MCF 10A (cell line): Measurements from ENCODE around the gene NIM1K. TPM values are rescaled to one million over a fixed set of nuclear protein-coding genes. Genes with fewer than 3 reads are reported as not detected.

ENCODE experiments used
- BruUV-seq: library from RNA; stranded (reverse); fragments of 400-500 nt; replicated peaks from 2 replicates; lab custom pipeline; 2021; lab: Mats Ljungman, UMichigan
- CTCF ChIA-PET: fragments of 300-600 bp; sonication (Branson Sonifier 250); formaldehyde crosslinking; extraction: SDS; loops from one replicate; lab custom pipeline; 2021; ENCODE audit warnings: antibody characterized with exemption, inconsistent platforms; lab: Yijun Ruan, JAX
- POLR2A ChIA-PET: fragments of 300-600, 350-650 bp; sonication (Branson Sonifier 250); formaldehyde crosslinking; extraction: SDS; loops from one replicate; lab custom pipeline; 2020; ENCODE audit warnings: antibody characterized with exemption, inconsistent platforms; lab: Yijun Ruan, JAX
- DNase-seq: peaks from one replicate; pipeline ENCODE4 v3.0.0-alpha.2; 2018; ENCODE audit not compliant: unreplicated experiment
- H3K27ac Mint-ChIP-seq: one replicate; pipeline ENCODE4 v1.8.0; 2022; ENCODE audit warnings: mild to moderate bottlenecking, low read depth, mixed read lengths; ENCODE audit not compliant: unreplicated experiment
- H3K27me3 Mint-ChIP-seq: one replicate; pipeline ENCODE4 v1.8.0; 2022; ENCODE audit warnings: mixed read lengths; ENCODE audit not compliant: insufficient read depth, unreplicated experiment
- H3K36me3 Mint-ChIP-seq: one replicate; pipeline ENCODE4 v1.8.0; 2022; ENCODE audit warnings: mild to moderate bottlenecking, moderate library complexity, mixed read lengths; ENCODE audit not compliant: insufficient read depth, unreplicated experiment
- H3K4me1 Mint-ChIP-seq: one replicate; pipeline ENCODE4 v1.8.0; 2022; ENCODE audit warnings: mixed read lengths; ENCODE audit not compliant: insufficient read depth, unreplicated experiment
- H3K4me3 Mint-ChIP-seq: one replicate; pipeline ENCODE4 v1.8.0; 2022; ENCODE audit warnings: mild to moderate bottlenecking, moderate library complexity, mixed read lengths; ENCODE audit not compliant: unreplicated experiment
- H3K9me3 Mint-ChIP-seq: one replicate; pipeline ENCODE4 v1.8.0; 2022; ENCODE audit warnings: mixed read lengths; ENCODE audit not compliant: unreplicated experiment
- CTCF ChIP-seq: fragments of 200-600 bp; IDR thresholded peaks from one replicate; pipeline ENCODE4 v1.8.0; 2022; ENCODE audit warnings: antibody characterized with exemption, mild to moderate bottlenecking; ENCODE audit not compliant: unreplicated experiment
- intact Hi-C: fragments of 100-400 bp; cut with micrococcal nuclease; formaldehyde crosslinking; loops from 2 replicates; pipeline ENCODE4 v1.14.1; 2022
- total RNA-seq: library from RNA; stranded (reverse); gene quantifications from 2 replicates; pipeline ENCODE4 v1.2.3, GENCODE V29; 2022

Gene NIM1K
- total RNA-seq, 1 experiment from 2014 or later: not detected

GRCh38 chr5:43171926-43172325, 20.1 kb upstream of the NIM1K start:
- intact Hi-C loops: no loop called here
- Mint-ChIP-seq H3K27ac (no peak overlapping the region), H3K27me3 (no peaks in the 10 kb centered on the region), H3K4me1 (no peaks in the 10 kb centered on the region), H3K36me3 (peaks cover 70% of the 10 kb centered on the region), H3K4me3 (no peak overlapping the region), H3K9me3 (no peaks in the 10 kb centered on the region)
- TF ChIP-seq CTCF: no peak
- no TSS peak for BruUV-seq
- no peak for DNase-seq
- ChIA-PET CTCF (no interaction called here), POLR2A (no interaction called here)

GRCh38 chr5:43172779-43173178, 19.2 kb upstream of the NIM1K start:
- intact Hi-C loops: no loop called here
- Mint-ChIP-seq H3K27me3 (no peaks in the 10 kb centered on the region), H3K9me3 (no peaks in the 10 kb centered on the region), H3K4me3 (no peak overlapping the region), H3K27ac (no peak overlapping the region), H3K4me1 (no peaks in the 10 kb centered on the region), H3K36me3 (peaks cover 71% of the 10 kb centered on the region)
- CTCF ChIA-PET: interaction anchor here (0.7 kb wide), 1 partner anchor 66 kb away, joined by 7 read pairs; no protein-coding TSS in a partner anchor
- no TSS peak for BruUV-seq
- TF ChIP-seq CTCF: no peak
- DNase-seq: no peak
- POLR2A ChIA-PET: no interaction called here

- no peak for DNase-seq
- BruUV-seq: no TSS peak
- intact Hi-C loops: no loop called here
- H3K27me3 Mint-ChIP-seq: no peaks in the 10 kb centered on the region
- POLR2A ChIA-PET: no interaction called here
- CTCF ChIA-PET: interaction anchor here (0.5 to 0.6 kb wide), 2 partner anchors 193 to 518 kb away, joined by 3 to 4 read pairs; no protein-coding TSS in a partner anchor
- no peak overlapping the region for H3K27ac Mint-ChIP-seq
- H3K4me3 Mint-ChIP-seq: no peak overlapping the region
- H3K4me1 Mint-ChIP-seq: no peaks in the 10 kb centered on the region
- TF ChIP-seq CTCF: no peak
- H3K36me3 Mint-ChIP-seq: peaks cover 70% of the 10 kb centered on the region
- no peaks in the 10 kb centered on the region for H3K9me3 Mint-ChIP-seq
These were observed 17.4 kb upstream of the NIM1K start for GRCh38 chr5:43174586-43174985.

GRCh38 chr5:43179836-43180235, 12.2 kb upstream of the NIM1K start:
- TF ChIP-seq CTCF: no peak
- Mint-ChIP-seq H3K4me3 (no peak overlapping the region), H3K36me3 (peaks cover 30% of the 10 kb centered on the region), H3K4me1 (no peaks in the 10 kb centered on the region), H3K27ac (no peak overlapping the region), H3K9me3 (no peaks in the 10 kb centered on the region), H3K27me3 (no peaks in the 10 kb centered on the region)
- BruUV-seq: no TSS peak
- ChIA-PET POLR2A (interaction anchor here (1.1 to 1.5 kb wide), 2 partner anchors 13 to 20 kb away, joined by 6 read pairs; no protein-coding TSS in a partner anchor), CTCF (interaction anchor here (0.6 to 1.5 kb wide), 3 partner anchors 11 to 210 kb away, joined by 3 to 5 read pairs (median 3); no protein-coding TSS in a partner anchor)
- no peak for DNase-seq
- intact Hi-C loops: no loop called here
